Esophagus (tissue), 2 donors: ENCODE data around the gene LMAN2L. TPM values are rescaled to one million over a fixed set of nuclear protein-coding genes. Genes with fewer than 3 reads are reported as not detected.

ENCODE experiments used
- H3K27ac ChIP-seq, 2 donors: one replicate each; pipeline ENCODE4 v1.5.1; 2013; ENCODE audit warnings: low read depth in 2 of 2, mild to moderate bottlenecking in 2 of 2, inconsistent platforms in 1 of 2, low read length in 1 of 2, moderate library complexity in 1 of 2
- H3K27me3 ChIP-seq, 2 donors: one replicate each; pipeline ENCODE4 v1.6.1; 2013; ENCODE audit warnings: low read length in 2 of 2, control low read depth in 1 of 2, mild to moderate bottlenecking in 1 of 2; ENCODE audit not compliant: insufficient read depth in 2 of 2, control insufficient read depth in 1 of 2
- H3K36me3 ChIP-seq, 2 donors: one replicate each; pipeline ENCODE4 v1.6.1; 2013; ENCODE audit warnings: low read length in 1 of 2; ENCODE audit not compliant: control insufficient read depth in 2 of 2, insufficient read depth in 2 of 2
- H3K4me1 ChIP-seq, 2 donors: one replicate each; pipeline ENCODE4 v1.6.1; 2013; ENCODE audit warnings: low read length in 1 of 2; ENCODE audit not compliant: control insufficient read depth in 2 of 2, insufficient read depth in 2 of 2
- H3K4me3 ChIP-seq, 2 donors: one replicate each; pipeline ENCODE4 v1.5.1; 2013; ENCODE audit warnings: low read length in 2 of 2, mild to moderate bottlenecking in 2 of 2, low read depth in 1 of 2, moderate library complexity in 1 of 2
- H3K9me3 ChIP-seq, 2 donors: one replicate each; pipeline ENCODE4 v1.6.1; 2013; ENCODE audit warnings: mild to moderate bottlenecking in 2 of 2, low read depth in 1 of 2, low read length in 1 of 2, moderate library complexity in 1 of 2; ENCODE audit not compliant: control insufficient read depth in 2 of 2, insufficient read depth in 1 of 2
- WGBS, 2 donors: extraction: QIAGEN DNeasy Blood & Tissue Kit; methylation state at CpG; one replicate each; pipeline ENCODE4 v1.1.7; 2013; 5-methylcytosine and 5-hydroxymethylcytosine counted together
- polyA plus RNA-seq, 2 donors: library from polyadenylated mRNA; stranded (reverse); fragments of 200-250 nt; gene quantifications; one replicate each; pipeline ENCODE4 v1.2.3, GENCODE V29; 2013
- donor health status: healthy with polysubstance abuse.
- donor health status: Bipolar disorder and iron deficiency.

LMAN2L gene
- polyA plus RNA-seq, 2 donors = 5.3 to 6.2 TPM

DNA sequence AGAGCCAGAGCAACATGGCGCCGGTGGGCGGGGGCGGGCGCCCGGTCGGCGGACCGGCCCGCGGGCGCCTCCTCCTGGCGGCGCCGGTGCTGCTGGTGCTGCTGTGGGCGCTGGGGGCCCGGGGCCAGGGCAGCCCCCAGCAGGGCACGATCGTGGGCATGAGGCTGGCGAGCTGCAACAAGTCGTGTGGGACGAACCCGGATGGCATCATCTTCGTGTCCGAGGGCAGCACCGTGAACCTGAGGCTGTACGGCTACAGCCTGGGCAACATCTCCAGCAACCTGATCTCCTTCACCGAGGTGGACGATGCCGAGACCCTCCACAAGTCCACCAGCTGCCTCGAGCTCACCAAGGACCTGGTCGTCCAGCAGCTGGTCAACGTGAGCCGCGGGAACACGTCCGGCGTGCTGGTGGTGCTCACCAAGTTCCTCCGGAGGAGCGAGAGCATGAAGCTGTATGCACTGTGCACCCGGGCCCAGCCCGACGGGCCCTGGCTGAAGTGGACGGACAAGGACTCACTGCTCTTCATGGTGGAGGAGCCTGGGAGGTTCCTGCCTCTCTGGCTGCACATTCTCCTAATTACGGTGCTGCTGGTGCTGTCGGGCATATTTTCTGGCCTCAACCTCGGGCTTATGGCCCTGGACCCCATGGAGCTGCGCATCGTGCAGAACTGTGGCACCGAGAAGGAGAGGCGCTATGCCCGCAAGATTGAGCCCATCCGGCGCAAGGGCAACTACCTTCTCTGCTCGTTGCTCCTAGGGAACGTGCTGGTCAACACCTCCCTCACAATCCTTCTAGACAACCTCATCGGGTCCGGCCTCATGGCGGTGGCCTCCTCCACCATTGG is 21.3 kb upstream of the LMAN2L start:
- Histone ChIP-seq H3K27me3 (no peaks in the 10 kb centered on the region), H3K4me3 (peak overlapping the region; percentile 65 to 78), H3K36me3 (peaks cover 0 to under 1% of the 10 kb centered on the region in 2 donors), H3K27ac (peak overlapping the region; percentile 78 to 85), H3K4me1 (peaks cover 19 to 37% of the 10 kb centered on the region in 2 donors), H3K9me3 (no peaks in the 10 kb centered on the region)
- 24 to 25% methylated on average over 52 to 59 of the region's 59 CpGs for WGBS, 2 donors

DNA sequence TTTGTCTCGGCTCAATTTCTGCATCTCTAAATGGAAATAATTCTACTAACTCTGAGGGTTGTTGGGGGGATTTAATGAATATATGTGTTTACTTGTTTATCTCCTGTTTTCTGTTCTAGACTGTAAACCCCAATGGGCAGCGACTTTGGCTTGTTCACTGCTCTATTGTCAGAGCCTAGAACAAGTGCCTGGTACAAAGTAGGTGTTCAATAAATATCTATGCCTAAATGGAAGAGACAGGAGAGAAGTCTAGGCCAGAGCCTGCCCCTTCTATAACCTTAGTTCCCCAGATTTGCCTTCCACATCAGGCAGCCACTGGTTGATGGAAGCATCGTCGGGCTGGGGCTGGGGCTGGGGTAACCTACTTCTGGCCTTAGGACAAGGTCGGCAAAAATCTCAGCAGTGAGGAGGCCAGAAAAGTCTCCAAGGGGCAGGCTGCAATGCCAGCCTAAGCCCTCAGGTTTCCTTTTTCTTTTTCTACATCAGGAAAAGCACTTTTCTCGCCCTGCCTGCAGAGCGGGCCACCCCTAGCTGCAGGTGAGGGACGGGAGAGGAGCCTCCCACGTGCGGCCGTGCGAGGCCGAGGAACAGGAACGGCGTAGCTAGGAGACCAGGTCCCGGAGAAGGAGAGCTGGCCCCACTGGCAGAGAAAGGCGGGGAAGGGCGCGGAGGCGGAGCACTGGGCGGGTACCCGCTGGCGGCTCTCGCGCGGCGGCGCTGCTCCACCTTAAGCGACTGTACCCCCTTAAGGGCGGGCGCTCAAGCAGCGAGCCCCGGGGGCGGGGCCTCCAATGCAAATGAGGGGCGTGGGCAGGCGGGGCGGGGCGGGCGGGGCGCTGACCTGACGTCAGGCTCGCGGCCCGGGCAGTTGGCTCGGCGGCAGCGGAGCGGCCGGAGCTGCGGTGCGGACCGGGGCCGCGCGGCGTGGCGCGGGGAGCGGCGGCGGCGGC is 20.4 kb upstream of the LMAN2L start, which contains the start of gene CNNM4:
Gene CNNM4, plus strand, starts transcription at position 867 of the 950 bp plus-strand sequence. CDS start 98 bp downstream, outside the sequence.
- H3K27me3 ChIP-seq = no peaks in the 10 kb centered on the region
- WGBS, 2 donors = 4 to 5% methylated on average over 45 to 62 of the region's 62 CpGs
- no peaks in the 10 kb centered on the region for H3K36me3 ChIP-seq
- H3K4me1 ChIP-seq = peaks cover 19 to 37% of the 10 kb centered on the region in 2 donors
- no peaks in the 10 kb centered on the region for H3K9me3 ChIP-seq
- peak within 1 kb of the TSS; percentile 65 to 78 for H3K4me3 ChIP-seq
- H3K27ac ChIP-seq = peak within 1 kb of the TSS; percentile 83 to 85

DNA sequence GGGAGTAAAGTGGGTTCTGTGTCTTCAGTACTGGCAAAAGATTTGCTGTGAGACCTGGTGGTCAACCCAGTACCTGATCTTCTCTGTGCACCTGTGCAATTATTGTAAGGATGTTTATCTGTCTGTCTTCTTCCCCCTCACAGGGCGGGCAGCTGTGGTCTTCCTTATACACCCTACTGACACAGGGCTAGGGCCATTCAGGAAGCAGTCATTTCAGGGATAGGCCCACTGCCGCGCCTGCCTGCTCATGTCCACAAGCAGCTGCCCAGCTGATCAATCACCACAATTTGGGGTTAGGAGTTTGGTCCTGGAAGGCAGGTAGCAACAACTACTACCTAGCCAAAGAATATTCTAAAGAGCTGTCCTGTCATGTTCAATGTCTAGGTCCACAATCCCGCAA is 19.7 kb upstream of the LMAN2L start:
- Histone ChIP-seq H3K27ac (peak overlapping the region in 1 of 2 donors; percentile 36), H3K4me3 (no peak overlapping the region), H3K36me3 (no peaks in the 10 kb centered on the region), H3K27me3 (no peaks in the 10 kb centered on the region), H3K4me1 (peaks cover 19 to 37% of the 10 kb centered on the region in 2 donors), H3K9me3 (no peaks in the 10 kb centered on the region)
- WGBS, 2 donors = 92 to 94% methylated on average over 4 of the region's 4 CpGs

DNA sequence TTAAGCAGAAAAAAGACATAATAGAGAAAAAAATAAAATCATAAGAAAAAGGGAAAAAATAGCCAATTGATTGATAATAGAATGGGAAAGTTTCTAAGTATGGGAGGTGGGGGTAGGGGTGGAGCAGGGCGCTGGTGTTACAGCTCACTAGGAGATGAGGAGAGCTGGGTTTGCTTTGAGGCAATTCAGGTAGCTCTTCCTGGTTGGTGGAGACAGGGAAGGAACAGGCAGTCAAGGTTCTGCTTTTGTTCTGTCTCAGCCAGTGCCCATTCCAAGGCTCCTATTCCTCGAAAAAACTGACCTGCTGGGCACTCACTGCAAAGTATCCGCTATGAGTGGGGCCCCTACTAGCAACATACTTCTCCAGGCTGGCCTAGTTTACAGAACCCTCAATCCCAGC is 19.1 kb upstream of the LMAN2L start:
- Histone ChIP-seq H3K27ac (peak overlapping the region in 1 of 2 donors; percentile 36), H3K9me3 (no peaks in the 10 kb centered on the region), H3K4me3 (no peak overlapping the region), H3K27me3 (no peaks in the 10 kb centered on the region), H3K36me3 (no peaks in the 10 kb centered on the region), H3K4me1 (peaks cover 15 to 32% of the 10 kb centered on the region in 2 donors)
- 82 to 92% methylated on average over 3 of the region's 3 CpGs for WGBS, 2 donors

DNA sequence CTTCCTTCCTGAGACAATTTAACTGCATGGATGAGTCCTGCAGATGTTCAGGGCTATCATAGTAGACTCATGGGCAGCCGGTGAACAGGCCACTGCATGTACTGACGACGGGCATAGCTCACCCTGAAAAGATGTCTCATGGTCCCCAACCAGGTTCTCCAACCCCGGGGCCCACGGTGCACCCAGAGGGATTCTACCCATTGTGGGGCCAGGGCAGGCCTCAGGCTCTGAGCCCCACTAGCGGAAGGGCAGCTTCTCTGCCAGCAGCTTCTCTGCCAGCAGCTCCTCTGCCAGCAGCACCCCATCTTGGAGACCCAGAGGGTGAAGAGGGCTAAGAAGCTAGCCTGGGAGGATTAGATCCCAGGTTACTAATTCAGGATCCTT is 17.6 kb upstream of the LMAN2L start:
- H3K4me1 ChIP-seq = peaks cover 7 to 18% of the 10 kb centered on the region in 2 donors
- no peaks in the 10 kb centered on the region for H3K27me3 ChIP-seq
- no peaks in the 10 kb centered on the region for H3K36me3 ChIP-seq
- H3K4me3 ChIP-seq = no peak overlapping the region
- no peak overlapping the region for H3K27ac ChIP-seq
- 69 to 75% methylated on average over 6 of the region's 6 CpGs for WGBS, 2 donors
- H3K9me3 ChIP-seq = no peaks in the 10 kb centered on the region

DNA sequence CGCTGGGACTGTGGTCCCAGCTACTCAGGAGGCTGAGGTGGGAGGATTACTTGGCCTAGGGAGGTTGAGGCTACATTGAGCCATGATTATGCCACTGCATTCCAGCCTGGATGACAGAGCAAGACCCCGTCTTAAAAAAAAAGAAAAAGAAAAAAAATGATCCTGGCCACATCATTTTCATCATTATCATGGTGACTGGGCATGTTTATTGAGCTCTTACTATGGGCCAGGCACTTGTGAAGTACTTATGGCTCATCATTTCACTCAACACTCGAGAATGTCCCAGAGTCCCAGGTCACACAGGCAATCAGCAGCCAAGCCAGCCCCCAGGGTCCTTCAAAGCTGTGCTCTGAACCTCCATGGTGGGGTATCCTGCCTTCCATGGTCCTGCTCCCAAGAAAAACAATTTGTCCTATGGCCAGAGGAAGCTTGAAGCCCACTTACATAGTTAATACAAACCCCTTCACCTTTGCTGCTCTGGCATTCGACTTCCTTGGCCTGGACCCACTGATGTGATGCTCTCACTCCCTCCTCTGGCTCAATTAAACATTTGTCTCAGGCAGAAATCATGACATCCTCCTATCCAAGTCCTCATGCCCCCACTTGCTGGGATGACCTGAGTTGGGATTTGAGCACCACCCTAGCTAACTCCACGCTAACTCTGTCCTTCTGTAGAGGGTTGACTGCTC is 17.1 kb upstream of the LMAN2L start:
- 87% methylated on average over 5 of the region's 5 CpGs for WGBS, 2 donors
- no peaks in the 10 kb centered on the region for H3K27me3 ChIP-seq

DNA sequence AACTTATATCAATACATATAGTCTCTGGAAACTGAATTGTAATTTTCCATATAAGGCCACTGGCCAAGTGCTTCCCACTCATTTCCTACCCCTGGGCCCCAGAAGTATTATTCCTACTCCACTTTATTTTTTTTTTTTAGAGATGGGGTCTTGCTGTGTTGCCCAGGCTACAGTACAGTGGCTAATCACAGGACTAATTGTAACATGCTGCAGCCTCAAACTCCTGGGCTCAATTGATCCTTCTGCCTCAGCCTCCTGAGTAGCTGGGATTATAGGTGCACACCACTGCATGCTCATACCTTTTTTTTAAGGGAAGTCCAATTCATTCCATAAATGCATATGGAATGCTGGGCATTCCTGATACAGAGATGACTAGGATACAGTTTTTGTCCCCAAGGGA is 14.5 kb upstream of the LMAN2L start:
- Histone ChIP-seq H3K9me3 (no peaks in the 10 kb centered on the region), H3K4me3 (no peak overlapping the region), H3K4me1 (peaks cover 0 to under 1% of the 10 kb centered on the region in 2 donors), H3K27ac (no peak overlapping the region), H3K36me3 (no peaks in the 10 kb centered on the region), H3K27me3 (no peaks in the 10 kb centered on the region)

More for the DNA sequence above, 17.1 kb upstream of the LMAN2L start:
- H3K27ac ChIP-seq = no peak overlapping the region
- no peaks in the 10 kb centered on the region for H3K9me3 ChIP-seq
- no peaks in the 10 kb centered on the region for H3K36me3 ChIP-seq
- peaks cover 7 to 15% of the 10 kb centered on the region in 2 donors for H3K4me1 ChIP-seq
- H3K4me3 ChIP-seq = no peak overlapping the region

DNA sequence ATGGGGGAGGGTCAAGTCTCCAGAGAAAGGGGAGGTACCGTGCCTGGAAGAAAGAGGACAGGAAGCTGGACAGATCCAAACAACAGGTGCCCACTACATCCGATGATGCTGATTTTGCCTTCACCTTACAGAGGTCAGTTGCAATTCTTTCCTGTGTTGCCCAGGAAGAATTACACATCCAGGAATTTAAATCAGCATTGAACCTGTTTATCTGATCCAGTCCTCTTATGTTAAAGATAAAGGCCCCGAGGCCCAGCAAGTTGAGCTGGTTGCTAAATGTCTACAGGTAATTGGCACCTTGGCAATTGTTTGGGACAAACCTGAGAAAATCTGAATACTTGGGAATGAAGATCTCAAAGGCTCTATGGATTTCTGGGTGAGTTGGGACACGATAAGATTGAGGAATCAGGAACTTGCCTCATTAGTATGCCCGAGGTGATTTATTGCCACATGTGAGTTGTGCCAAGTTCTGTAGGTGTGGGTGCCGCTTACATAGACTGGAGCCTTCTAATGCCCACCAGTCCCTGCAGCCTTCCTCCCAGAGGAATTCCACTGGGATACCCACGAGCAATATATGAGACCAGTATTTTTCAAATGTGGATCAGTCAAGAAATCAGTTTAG is 13.9 kb upstream of the LMAN2L start:
- Histone ChIP-seq H3K4me1 (no peaks in the 10 kb centered on the region), H3K4me3 (no peak overlapping the region), H3K36me3 (no peaks in the 10 kb centered on the region), H3K27me3 (no peaks in the 10 kb centered on the region), H3K27ac (no peak overlapping the region), H3K9me3 (no peaks in the 10 kb centered on the region)
- WGBS, 2 donors = 45 to 47% methylated on average over 7 of the region's 7 CpGs

DNA sequence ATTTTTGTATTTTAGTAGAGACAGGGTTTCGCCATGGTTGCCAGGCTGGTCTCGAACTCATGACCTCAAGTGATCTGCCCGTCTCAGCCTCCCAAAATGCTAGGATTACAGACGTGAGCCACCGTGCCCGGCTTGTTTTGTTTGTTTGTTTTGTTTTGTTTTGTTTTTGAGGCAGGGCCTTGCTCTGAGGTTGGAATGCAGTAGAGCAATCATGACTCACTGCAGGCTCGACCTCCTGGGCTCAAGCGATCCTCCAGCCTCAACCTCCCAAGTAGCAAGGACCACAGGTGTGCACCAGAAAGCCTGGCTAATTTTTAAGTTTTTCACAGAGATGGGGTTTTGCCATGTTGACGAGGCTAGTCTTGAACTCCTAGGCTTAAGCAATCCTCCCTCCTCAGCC is 11.9 kb upstream of the LMAN2L start:
- H3K4me1 ChIP-seq = no peaks in the 10 kb centered on the region
- no peaks in the 10 kb centered on the region for H3K27me3 ChIP-seq
- no peaks in the 10 kb centered on the region for H3K36me3 ChIP-seq
- WGBS, 2 donors = 84 to 87% methylated on average over 9 of the region's 9 CpGs
- no peak overlapping the region for H3K4me3 ChIP-seq
- no peak overlapping the region for H3K27ac ChIP-seq
- H3K9me3 ChIP-seq = no peaks in the 10 kb centered on the region
